Measurements from ENCODE around the gene ZBTB12. TPM values are rescaled to one million over a fixed set of nuclear protein-coding genes. Genes with fewer than 3 reads are reported as not detected.

The ZBTB12 gene
- total and polyA plus RNA-seq, 2 of the 13 experiments (the other 11 are each of a cell fraction or from before 2014, with no cell fraction given), result 4.8 to 6.0 TPM

DNA sequence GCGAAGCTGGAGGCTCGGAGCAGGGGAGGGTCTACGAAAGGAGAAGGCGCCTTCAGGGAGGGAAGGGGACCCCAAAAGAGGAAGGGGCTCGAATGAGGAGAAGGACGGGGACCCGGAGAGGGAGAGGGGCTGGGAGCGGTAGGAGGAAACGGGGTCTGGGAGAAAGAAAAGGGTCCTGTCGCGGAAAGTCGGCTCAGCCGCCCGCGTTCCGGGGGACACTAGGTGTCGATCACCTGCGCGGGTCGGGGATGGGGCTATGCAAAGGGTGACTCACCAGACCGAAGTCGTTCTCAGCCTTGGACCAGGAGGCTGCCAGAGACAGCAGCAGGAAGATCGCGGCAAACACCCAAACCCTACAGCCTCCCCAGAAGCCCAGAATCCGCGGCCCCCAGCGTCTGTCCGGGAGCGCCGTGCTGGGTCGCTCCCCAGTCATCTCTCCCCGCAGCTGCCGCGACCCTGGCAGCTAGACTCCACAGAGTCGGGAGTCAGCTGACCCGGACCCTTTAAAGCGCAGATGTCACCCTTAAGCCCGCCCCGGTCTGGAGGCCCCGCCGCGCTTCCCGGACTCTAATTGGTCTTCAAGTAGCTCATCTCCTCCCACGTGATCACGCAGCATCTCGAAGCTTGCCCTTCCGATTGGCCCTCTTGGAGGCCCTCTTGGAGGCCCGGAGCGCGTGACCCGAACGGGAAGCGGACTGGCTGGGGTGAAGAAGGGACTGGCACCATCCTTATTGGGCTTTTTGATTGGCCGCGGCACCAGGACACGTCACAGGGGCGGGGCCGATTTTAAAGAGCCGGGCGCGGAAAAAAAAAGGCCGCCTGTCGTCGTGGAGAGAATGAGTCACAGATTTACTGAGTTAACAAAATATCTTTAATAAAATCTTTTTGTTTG, 39.3 kb downstream of the ZBTB12 start, which contains the start of gene NEU1 (continued):
- TF ChIP-seq NR2C2 (CRISPR knock-in tag; IDR thresholded peaks at IDR 0.05; ENCODE audit: borderline replicate concordance) (peak; percentile 88), GATAD1 (CRISPR knock-in tag; IDR thresholded peaks at IDR 0.05) (peak; percentile 88), MTA3 (CRISPR knock-in tag; IDR thresholded peaks at IDR 0.05) (no peak), ZNF451 (CRISPR knock-in tag; IDR thresholded peaks at IDR 0.05) (0 out of 2 replicates have a peak, but pooled peaks have one; percentile 58), KLF9 (CRISPR knock-in tag; IDR thresholded peaks at IDR 0.05; ENCODE audit: low read depth) (peak; percentile 88), EHMT2 (IDR thresholded peaks at IDR 0.05; ENCODE audit: borderline replicate concordance, low read depth, low read length) (no peak), ZNF556 (CRISPR knock-in tag; IDR thresholded peaks at IDR 0.05; ENCODE audit: borderline replicate concordance) (peak; percentile 71; the same call in 1 of the 2 replicates), ZBTB33 (CRISPR knock-in tag; IDR thresholded peaks at IDR 0.05) (no peak), WIZ (CRISPR knock-in tag; IDR thresholded peaks at IDR 0.05) (peak; percentile 59; the same call in 1 of the 2 replicates), PPARG (CRISPR knock-in tag; conservative IDR thresholded peaks at IDR 0.05) (peak; percentile 70), DPF2 (CRISPR knock-in tag; IDR thresholded peaks at IDR 0.05; ENCODE audit: borderline replicate concordance, low read depth) (no peak), NAIF1 (CRISPR knock-in tag; IDR thresholded peaks at IDR 0.05; ENCODE audit: borderline replicate concordance) (no peak; the same call in 1 of the 2 replicates), NCOA5 (CRISPR knock-in tag; IDR thresholded peaks at IDR 0.05) (no peak), ZNF317 (CRISPR knock-in tag; IDR thresholded peaks at IDR 0.05) (no peak; the same call in none of the 2 replicates), SUZ12 (IDR thresholded peaks at IDR 0.05; ENCODE audit: low read depth, low read length) (no peak), SALL1 (CRISPR knock-in tag; IDR thresholded peaks at IDR 0.05) (peak; percentile 90)
- TF ChIP-seq, protein P1, sequence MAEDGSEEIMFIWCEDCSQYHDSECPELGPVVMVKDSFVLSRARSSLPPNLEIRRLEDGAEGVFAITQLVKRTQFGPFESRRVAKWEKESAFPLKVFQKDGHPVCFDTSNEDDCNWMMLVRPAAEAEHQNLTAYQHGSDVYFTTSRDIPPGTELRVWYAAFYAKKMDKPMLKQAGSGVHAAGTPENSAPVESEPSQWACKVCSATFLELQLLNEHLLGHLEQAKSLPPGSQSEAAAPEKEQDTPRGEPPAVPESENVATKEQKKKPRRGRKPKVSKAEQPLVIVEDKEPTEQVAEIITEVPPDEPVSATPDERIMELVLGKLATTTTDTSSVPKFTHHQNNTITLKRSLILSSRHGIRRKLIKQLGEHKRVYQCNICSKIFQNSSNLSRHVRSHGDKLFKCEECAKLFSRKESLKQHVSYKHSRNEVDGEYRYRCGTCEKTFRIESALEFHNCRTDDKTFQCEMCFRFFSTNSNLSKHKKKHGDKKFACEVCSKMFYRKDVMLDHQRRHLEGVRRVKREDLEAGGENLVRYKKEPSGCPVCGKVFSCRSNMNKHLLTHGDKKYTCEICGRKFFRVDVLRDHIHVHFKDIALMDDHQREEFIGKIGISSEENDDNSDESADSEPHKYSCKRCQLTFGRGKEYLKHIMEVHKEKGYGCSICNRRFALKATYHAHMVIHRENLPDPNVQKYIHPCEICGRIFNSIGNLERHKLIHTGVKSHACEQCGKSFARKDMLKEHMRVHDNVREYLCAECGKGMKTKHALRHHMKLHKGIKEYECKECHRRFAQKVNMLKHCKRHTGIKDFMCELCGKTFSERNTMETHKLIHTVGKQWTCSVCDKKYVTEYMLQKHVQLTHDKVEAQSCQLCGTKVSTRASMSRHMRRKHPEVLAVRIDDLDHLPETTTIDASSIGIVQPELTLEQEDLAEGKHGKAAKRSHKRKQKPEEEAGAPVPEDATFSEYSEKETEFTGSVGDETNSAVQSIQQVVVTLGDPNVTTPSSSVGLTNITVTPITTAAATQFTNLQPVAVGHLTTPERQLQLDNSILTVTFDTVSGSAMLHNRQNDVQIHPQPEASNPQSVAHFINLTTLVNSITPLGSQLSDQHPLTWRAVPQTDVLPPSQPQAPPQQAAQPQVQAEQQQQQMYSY (CRISPR knock-in tag; IDR thresholded peaks at IDR 0.05), result peak; percentile 97
- TF ChIP-seq, protein P2, sequence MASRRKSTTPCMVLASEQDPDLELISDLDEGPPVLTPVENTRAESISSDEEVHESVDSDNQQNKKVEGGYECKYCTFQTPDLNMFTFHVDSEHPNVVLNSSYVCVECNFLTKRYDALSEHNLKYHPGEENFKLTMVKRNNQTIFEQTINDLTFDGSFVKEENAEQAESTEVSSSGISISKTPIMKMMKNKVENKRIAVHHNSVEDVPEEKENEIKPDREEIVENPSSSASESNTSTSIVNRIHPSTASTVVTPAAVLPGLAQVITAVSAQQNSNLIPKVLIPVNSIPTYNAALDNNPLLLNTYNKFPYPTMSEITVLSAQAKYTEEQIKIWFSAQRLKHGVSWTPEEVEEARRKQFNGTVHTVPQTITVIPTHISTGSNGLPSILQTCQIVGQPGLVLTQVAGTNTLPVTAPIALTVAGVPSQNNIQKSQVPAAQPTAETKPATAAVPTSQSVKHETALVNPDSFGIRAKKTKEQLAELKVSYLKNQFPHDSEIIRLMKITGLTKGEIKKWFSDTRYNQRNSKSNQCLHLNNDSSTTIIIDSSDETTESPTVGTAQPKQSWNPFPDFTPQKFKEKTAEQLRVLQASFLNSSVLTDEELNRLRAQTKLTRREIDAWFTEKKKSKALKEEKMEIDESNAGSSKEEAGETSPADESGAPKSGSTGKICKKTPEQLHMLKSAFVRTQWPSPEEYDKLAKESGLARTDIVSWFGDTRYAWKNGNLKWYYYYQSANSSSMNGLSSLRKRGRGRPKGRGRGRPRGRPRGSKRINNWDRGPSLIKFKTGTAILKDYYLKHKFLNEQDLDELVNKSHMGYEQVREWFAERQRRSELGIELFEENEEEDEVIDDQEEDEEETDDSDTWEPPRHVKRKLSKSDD (CRISPR knock-in tag; IDR thresholded peaks at IDR 0.05; ENCODE audit: low read depth), result peak; percentile 87; the same call in 1 of the 2 replicates
- TF ChIP-seq, protein P3, sequence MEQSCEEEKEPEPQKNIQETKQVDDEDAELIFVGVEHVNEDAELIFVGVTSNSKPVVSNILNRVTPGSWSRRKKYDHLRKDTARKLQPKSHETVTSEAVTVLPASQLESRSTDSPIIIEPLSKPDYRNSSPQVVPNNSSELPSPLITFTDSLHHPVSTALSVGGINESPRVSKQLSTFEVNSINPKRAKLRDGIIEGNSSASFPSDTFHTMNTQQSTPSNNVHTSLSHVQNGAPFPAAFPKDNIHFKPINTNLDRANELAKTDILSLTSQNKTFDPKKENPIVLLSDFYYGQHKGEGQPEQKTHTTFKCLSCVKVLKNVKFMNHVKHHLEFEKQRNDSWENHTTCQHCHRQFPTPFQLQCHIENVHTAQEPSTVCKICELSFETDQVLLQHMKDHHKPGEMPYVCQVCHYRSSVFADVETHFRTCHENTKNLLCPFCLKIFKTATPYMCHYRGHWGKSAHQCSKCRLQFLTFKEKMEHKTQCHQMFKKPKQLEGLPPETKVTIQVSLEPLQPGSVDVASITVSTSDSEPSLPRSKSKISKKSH (CRISPR knock-in tag; IDR thresholded peaks at IDR 0.05; ENCODE audit: borderline replicate concordance), result peak; percentile 85

Measured in HepG2 (cell line).